SK-N-SH (cell line): ENCODE data around the gene SMARCE1.

Source experiments
- CHD2 ChIP-seq: fragments of 150-350 bp; IDR thresholded peaks from 2 replicates; pipeline ENCODE4 v1.6.1; 2018; ENCODE audit warnings: low read length; ENCODE audit not compliant: partially characterized antibody
- CTCF ChIP-seq: fragments of 200-600 bp; sonication (generic); IDR thresholded peaks from 2 replicates; pipeline ENCODE4 v1.6.1; 2017; ENCODE audit warnings: antibody characterized with exemption, mild to moderate bottlenecking, moderate library complexity
- RFX5 ChIP-seq: IDR thresholded peaks from 2 replicates; pipeline ENCODE4 v1.6.1; 2012; ENCODE audit warnings: mild to moderate bottlenecking, improper control_type of control experiment, low read length
- TF ChIP-seq, protein P1 (sequence below): IDR thresholded peaks from 2 replicates; pipeline ENCODE4 v1.4.0; 2012; ENCODE audit warnings: low read depth

GRCh38 chr17:40637931-40638330 is 9.7 kb downstream of the SMARCE1 start:
- TF ChIP-seq CTCF (no peak), RFX5 (no peak), CHD2 (no peak)
- TF ChIP-seq, protein P1, sequence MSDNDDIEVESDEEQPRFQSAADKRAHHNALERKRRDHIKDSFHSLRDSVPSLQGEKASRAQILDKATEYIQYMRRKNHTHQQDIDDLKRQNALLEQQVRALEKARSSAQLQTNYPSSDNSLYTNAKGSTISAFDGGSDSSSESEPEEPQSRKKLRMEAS = no peak
